C4-2B (cell line): ENCODE data around the gene DDT.
"Not testable (repeated sequence)": the region's sequence is repeated elsewhere in the genome, so short reads cannot be mapped to it uniquely, and the experiment has no call there.

Source experiments
- CTCF ChIP-seq: fragments of 450-650 bp; conservative IDR thresholded peaks from 2 replicates; pipeline ENCODE4 v1.5.1; 2017; ENCODE audit warnings: mild to moderate bottlenecking
- ZFX ChIP-seq: fragments of 450-650 bp; IDR thresholded peaks from 2 replicates; pipeline ENCODE4 v1.6.1; 2017

- TF ChIP-seq CTCF, ZFX: not testable (repeated sequence)
Measured at GRCh38 chr22:23986538-23987178, 12.4 kb upstream of the DDT start.
